NCI-H446 (cell line): Measurements from ENCODE around the gene BTNL9.
"Not testable (repeated sequence)": the region's sequence is repeated elsewhere in the genome, so short reads cannot be mapped to it uniquely, and the experiment has no call there.

Source experiments
- DNase-seq, 2 experiments: peaks; one replicate each; lab custom pipeline; 2025; lab: John Stamatoyannopoulos, UW

Gene BTNL9

GRCh38 chr5:181039931-181040630 is at the start of gene BTNL9:
TSS of gene BTNL9 (plus strand) at chr5:181040266. CDS start at chr5:181045490, 5,224 bp downstream.
- no peak for DNase-seq

- DNase-seq, result no peak
Observed at GRCh38 chr5:180990882-180991242, 49.2 kb upstream of the BTNL9 start.

- DNase-seq, result no peak
Observed at GRCh38 chr5:181001947-181002346, 38.1 kb upstream of the BTNL9 start.

- DNase-seq, result no peak
Observed at GRCh38 chr5:181005791-181006190, 34.3 kb upstream of the BTNL9 start.

- no peak for DNase-seq
Observed at GRCh38 chr5:181008136-181008535, 31.9 kb upstream of the BTNL9 start.

GRCh38 chr5:181010018-181010417 is 30.0 kb upstream of the BTNL9 start:
- DNase-seq, result not testable (repeated sequence)

GRCh38 chr5:181014654-181015053 is 25.4 kb upstream of the BTNL9 start:
- not testable (repeated sequence) for DNase-seq

GRCh38 chr5:181017448-181017847 is 22.6 kb upstream of the BTNL9 start:
- DNase-seq, result not testable (repeated sequence)

- DNase-seq, result no peak
Observed at GRCh38 chr5:181020688-181021087, 19.4 kb upstream of the BTNL9 start.

- DNase-seq, result no peak
Observed at GRCh38 chr5:181024245-181025064, 15.6 kb upstream of the BTNL9 start.

- DNase-seq, result no peak
Observed at GRCh38 chr5:181027452-181028031, 12.5 kb upstream of the BTNL9 start.

GRCh38 chr5:181028032-181028819 is 11.8 kb upstream of the BTNL9 start:
- no peak for DNase-seq

- no peak for DNase-seq
Observed at GRCh38 chr5:181031716-181032115, 8.3 kb upstream of the BTNL9 start.

- DNase-seq, result no peak
Observed at GRCh38 chr5:181035991-181036815, 3.9 kb upstream of the BTNL9 start.

- no peak for DNase-seq
Observed at GRCh38 chr5:181036816-181037364, 3.2 kb upstream of the BTNL9 start.

GRCh38 chr5:181037365-181037861 is 2.7 kb upstream of the BTNL9 start:
- no peak for DNase-seq

- no peak for DNase-seq
Observed at GRCh38 chr5:181039471-181039870, 595 bp upstream of the BTNL9 start.

GRCh38 chr5:181040631-181040945 is 522 bp downstream of the BTNL9 start:
- no peak for DNase-seq

- no peak for DNase-seq
Observed at GRCh38 chr5:181041043-181041442, 977 bp downstream of the BTNL9 start.

GRCh38 chr5:181042036-181042713 is 2.1 kb downstream of the BTNL9 start:
- DNase-seq, result no peak
